ENCODE data around the gene KIAA1586. TPM values are rescaled to one million over a fixed set of nuclear protein-coding genes. Genes with fewer than 3 reads are reported as not detected.
A peak's percentile ranks its signal among the peaks of the same experiment; 100 is the strongest.

Gene KIAA1586
- total and polyA plus RNA-seq, 9 of the 15 experiments (the other 6 are each of a cell fraction or from before 2014, with no cell fraction given), result 23.4 to 43.6 (median 29.5) TPM

- TF ChIP-seq MNT (conservative IDR thresholded peaks at IDR 0.05) (peak; percentile 50 to 55; a peak in 3 of 4 replicates), EP400 (IDR thresholded peaks at IDR 0.05) (0 out of 2 replicates have a peak, but pooled peaks have one; percentile 6), FOXA3 (CRISPR knock-in tag; conservative IDR thresholded peaks at IDR 0.05 in 1 of 2, IDR thresholded peaks at IDR 0.05 in 1 of 2) (no peak)
- TF ChIP-seq, protein P1, sequence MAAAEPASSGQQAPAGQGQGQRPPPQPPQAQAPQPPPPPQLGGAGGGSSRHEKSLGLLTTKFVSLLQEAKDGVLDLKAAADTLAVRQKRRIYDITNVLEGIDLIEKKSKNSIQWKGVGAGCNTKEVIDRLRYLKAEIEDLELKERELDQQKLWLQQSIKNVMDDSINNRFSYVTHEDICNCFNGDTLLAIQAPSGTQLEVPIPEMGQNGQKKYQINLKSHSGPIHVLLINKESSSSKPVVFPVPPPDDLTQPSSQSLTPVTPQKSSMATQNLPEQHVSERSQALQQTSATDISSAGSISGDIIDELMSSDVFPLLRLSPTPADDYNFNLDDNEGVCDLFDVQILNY (CRISPR knock-in tag; IDR thresholded peaks at IDR 0.05), result no peak
Observed at GRCh38 chr6:57048577-57048976, 2.1 kb downstream of the KIAA1586 start (continued).

DNA sequence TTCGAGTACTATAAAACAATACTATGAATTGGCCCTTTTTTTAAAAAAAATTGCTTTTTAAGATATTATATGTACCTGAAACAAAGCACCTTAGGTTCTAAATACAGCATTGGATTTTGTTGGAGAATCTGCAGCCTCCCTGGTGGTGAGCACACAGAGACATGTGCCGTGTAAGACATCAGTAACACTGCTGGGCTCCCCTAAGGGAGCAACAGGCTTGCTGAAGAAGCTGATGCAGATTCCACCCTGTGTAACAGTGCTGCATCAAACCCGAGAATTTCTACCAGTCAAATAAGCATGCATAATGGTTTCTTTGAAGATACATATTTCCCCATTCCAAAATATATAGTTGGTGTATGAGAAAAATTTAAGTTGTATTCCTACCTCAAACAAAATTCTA, 17.4 kb downstream of the KIAA1586 start:
- no peaks in the 10 kb centered on the region for H3K27me3 ChIP-seq (ENCODE audit: control insufficient read depth in 2 of 2, insufficient read depth in 2 of 2, low read length in 2 of 2)
- DNase-seq (ENCODE audit: extremely low read depth in 1 of 4, low spot score in 3 of 4) (no peak), FAIRE-seq (no peak), ATAC-seq (peak; percentile 53; the same call in 2 of the 3 replicates)
- no TSS peak for BruUV-seq (replicated peaks)
- H4K20me1 ChIP-seq (replicated peaks; ENCODE audit: control insufficient read depth, insufficient read depth, low read length), result no peaks in the 10 kb centered on the region
- no peak overlapping the region for H3K4me2 ChIP-seq (ENCODE audit: insufficient read depth, low read length)
- no peaks in the 10 kb centered on the region for H3K79me2 ChIP-seq (ENCODE audit: control insufficient read depth, insufficient read depth, low read length)
- no peaks in the 10 kb centered on the region for H3K9me1 ChIP-seq (ENCODE audit: control insufficient read depth, insufficient read depth, low read length)
- POLR2A ChIA-PET, result no interaction called here
- H3K36me3 ChIP-seq (ENCODE audit: control insufficient read depth, insufficient read depth, low read length), result peaks cover 46% of the 10 kb centered on the region
- intact Hi-C loops (cut with micrococcal nuclease) (no loop called here), in situ Hi-C loops (cut with MboI) (no loop called here)
- H3K4me1 ChIP-seq (replicated peaks in 1 of 2; ENCODE audit: control insufficient read depth in 2 of 2, insufficient read depth in 2 of 2, low read length in 2 of 2), result peaks cover 0 to 3% of the 10 kb centered on the region in 2 experiments; a peak in 2 of 5 replicates
- H2AFZ ChIP-seq (ENCODE audit: low read depth, low read length), result no peak overlapping the region
- CTCF ChIA-PET (ENCODE audit: low intra/inter-chr PET ratio), result no interaction called here
- no peak overlapping the region for H3K9ac ChIP-seq (ENCODE audit: insufficient read depth in 1 of 2, low read depth in 2 of 2, low read length in 2 of 2)
- WGBS (ENCODE audit: insufficient coverage, low coverage, missing lambda C conversion rate), result 90% methylated on average over 3 of the region's 3 CpGs
- H3K4me3 ChIP-seq, result no peak overlapping the region
- H3K9me3 ChIP-seq (replicated peaks; ENCODE audit: control insufficient read depth, insufficient read depth, low read depth, low read length), result no peaks in the 10 kb centered on the region
- H3K27ac ChIP-seq (ENCODE audit: extremely low read depth, low read depth, low read length), result no peak overlapping the region
- TF ChIP-seq, protein P2, sequence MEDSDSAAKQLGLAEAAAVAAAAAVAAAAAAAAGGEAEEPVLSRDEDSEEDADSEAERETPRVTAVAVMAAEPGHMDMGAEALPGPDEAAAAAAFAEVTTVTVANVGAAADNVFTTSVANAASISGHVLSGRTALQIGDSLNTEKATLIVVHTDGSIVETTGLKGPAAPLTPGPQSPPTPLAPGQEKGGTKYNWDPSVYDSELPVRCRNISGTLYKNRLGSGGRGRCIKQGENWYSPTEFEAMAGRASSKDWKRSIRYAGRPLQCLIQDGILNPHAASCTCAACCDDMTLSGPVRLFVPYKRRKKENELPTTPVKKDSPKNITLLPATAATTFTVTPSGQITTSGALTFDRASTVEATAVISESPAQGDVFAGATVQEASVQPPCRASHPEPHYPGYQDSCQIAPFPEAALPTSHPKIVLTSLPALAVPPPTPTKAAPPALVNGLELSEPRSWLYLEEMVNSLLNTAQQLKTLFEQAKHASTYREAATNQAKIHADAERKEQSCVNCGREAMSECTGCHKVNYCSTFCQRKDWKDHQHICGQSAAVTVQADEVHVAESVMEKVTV (CRISPR knock-in tag; IDR thresholded peaks at IDR 0.05), result no peak
- TF ChIP-seq, protein P3, sequence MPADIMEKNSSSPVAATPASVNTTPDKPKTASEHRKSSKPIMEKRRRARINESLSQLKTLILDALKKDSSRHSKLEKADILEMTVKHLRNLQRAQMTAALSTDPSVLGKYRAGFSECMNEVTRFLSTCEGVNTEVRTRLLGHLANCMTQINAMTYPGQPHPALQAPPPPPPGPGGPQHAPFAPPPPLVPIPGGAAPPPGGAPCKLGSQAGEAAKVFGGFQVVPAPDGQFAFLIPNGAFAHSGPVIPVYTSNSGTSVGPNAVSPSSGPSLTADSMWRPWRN (IDR thresholded peaks at IDR 0.05; ENCODE audit: low read depth), result no peak
- TF ChIP-seq XRCC4 (IDR thresholded peaks at IDR 0.05; ENCODE audit: extremely low read depth, insufficient read depth, insufficient read length), result no peak
- no peak for TF ChIP-seq CBX1 (IDR thresholded peaks at IDR 0.05; ENCODE audit: low read depth)
- no peak for TF ChIP-seq NFE2L1 (tag; IDR thresholded peaks at IDR 0.05; ENCODE audit: borderline replicate concordance, low read depth)
- no peak for TF ChIP-seq ARHGAP35 (IDR thresholded peaks at IDR 0.05; ENCODE audit: partially characterized antibody)
- TF ChIP-seq THRAP3 (IDR thresholded peaks at IDR 0.05; ENCODE audit: borderline replicate concordance), result no peak
- TF ChIP-seq, protein P4, sequence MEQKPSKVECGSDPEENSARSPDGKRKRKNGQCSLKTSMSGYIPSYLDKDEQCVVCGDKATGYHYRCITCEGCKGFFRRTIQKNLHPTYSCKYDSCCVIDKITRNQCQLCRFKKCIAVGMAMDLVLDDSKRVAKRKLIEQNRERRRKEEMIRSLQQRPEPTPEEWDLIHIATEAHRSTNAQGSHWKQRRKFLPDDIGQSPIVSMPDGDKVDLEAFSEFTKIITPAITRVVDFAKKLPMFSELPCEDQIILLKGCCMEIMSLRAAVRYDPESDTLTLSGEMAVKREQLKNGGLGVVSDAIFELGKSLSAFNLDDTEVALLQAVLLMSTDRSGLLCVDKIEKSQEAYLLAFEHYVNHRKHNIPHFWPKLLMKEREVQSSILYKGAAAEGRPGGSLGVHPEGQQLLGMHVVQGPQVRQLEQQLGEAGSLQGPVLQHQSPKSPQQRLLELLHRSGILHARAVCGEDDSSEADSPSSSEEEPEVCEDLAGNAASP (IDR thresholded peaks at IDR 0.05), result no peak
